ENCODE data around the gene FBXO2.

- no peak for TF ChIP-seq CTCF (IDR thresholded peaks at IDR 0.05)
- TF ChIP-seq EZH2phosphoT487 (IDR thresholded peaks at IDR 0.05), result no peak
- no peak for TF ChIP-seq EZH2 (IDR thresholded peaks at IDR 0.05)
Observed at GRCh38 chr1:11670747-11671146, 16.5 kb upstream of the FBXO2 start.

Measured in neural progenitor cell (in vitro differentiated cells).